ENCODE data around the gene CACNA1H. TPM values are rescaled to one million over a fixed set of nuclear protein-coding genes. Genes with fewer than 3 reads are reported as not detected.
A peak's percentile ranks its signal among the peaks of the same experiment; 100 is the strongest.

CACNA1H gene
- total RNA-seq, 3 donors from 2014 or later (not counting 1 experiment from before 2014, with no cell fraction given) = 1.1 to 1.5 (median 1.3) TPM

DNA sequence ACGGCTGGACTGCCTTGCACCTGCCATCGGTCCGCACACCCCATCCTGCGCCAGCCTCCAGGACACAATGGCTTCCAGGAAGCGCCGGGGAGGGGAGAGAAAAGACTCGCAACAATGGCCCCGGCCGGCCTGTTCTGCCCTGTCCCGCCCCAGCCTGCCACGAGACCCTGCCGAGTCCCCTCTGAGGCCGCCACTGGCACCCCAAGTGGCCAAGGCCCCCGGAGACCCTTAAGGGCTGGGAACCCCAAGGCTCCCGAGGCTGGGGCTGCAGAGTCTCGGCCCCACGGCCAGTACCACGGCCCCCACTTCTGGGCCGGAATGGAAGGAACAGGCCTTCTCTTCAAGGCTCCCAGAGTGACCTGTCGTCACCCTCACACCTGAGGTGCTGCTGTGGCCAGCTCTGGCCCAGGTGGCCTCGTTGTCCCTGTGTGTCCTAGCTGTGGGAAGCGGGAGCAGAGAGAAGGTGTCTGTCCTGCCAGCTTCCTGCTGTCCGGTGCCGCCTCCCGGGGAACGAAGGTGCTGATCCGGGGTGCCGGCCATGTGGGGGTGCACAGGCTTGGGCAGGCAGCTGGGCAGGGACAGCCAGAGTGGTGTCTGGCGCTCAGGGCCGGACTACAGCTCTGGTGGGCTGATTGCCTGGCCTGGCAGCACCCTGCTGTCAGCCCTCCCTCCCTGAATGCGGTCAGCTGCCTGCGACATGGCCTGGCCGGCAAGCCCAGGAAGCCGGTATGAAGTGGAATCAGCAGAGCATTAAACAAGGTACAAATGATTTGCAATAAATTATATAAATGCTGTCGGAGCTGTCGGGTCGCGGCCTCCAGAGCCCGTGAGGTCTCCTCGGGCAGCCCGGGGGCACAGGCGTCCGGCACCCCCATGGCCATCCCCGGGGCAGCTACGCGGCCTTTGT, 8.2 kb upstream of the CACNA1H start:
- no peak overlapping the region for H3K4me3 ChIP-seq (ENCODE audit: low read length)
- no peak overlapping the region for H3K27ac ChIP-seq (ENCODE audit: low read length)
- no peaks in the 10 kb centered on the region for H3K36me3 ChIP-seq (ENCODE audit: control insufficient read depth, insufficient read depth, low read length)
- no peaks in the 10 kb centered on the region for H3K4me1 ChIP-seq (ENCODE audit: control insufficient read depth, insufficient read depth, low read length)
- H3K27me3 Mint-ChIP-seq (ENCODE audit: low read depth in 2 of 2) = no peaks in the 10 kb centered on the region
- ATAC-seq (no peak), DNase-seq (no peak)
- no peaks in the 10 kb centered on the region for H3K4me1 Mint-ChIP-seq
- H3K27me3 ChIP-seq (ENCODE audit: control insufficient read depth, insufficient read depth, low read length) = no peaks in the 10 kb centered on the region
- H3K27ac Mint-ChIP-seq = no peak overlapping the region
- intact Hi-C loops (cut with micrococcal nuclease) = no loop called here
- H3K9me3 ChIP-seq (ENCODE audit: control insufficient read depth, insufficient read depth, low read length) = no peaks in the 10 kb centered on the region
- H3K36me3 Mint-ChIP-seq = no peaks in the 10 kb centered on the region
- TF ChIP-seq, protein P1, sequence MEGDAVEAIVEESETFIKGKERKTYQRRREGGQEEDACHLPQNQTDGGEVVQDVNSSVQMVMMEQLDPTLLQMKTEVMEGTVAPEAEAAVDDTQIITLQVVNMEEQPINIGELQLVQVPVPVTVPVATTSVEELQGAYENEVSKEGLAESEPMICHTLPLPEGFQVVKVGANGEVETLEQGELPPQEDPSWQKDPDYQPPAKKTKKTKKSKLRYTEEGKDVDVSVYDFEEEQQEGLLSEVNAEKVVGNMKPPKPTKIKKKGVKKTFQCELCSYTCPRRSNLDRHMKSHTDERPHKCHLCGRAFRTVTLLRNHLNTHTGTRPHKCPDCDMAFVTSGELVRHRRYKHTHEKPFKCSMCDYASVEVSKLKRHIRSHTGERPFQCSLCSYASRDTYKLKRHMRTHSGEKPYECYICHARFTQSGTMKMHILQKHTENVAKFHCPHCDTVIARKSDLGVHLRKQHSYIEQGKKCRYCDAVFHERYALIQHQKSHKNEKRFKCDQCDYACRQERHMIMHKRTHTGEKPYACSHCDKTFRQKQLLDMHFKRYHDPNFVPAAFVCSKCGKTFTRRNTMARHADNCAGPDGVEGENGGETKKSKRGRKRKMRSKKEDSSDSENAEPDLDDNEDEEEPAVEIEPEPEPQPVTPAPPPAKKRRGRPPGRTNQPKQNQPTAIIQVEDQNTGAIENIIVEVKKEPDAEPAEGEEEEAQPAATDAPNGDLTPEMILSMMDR (IDR thresholded peaks at IDR 0.05) = no peak
- H3K4me3 Mint-ChIP-seq = no peak overlapping the region
- 81% methylated on average over 46 of the region's 46 CpGs for WGBS (ENCODE audit: insufficient coverage)
- peaks cover 0 to 2% of the 10 kb centered on the region in 2 donors for H3K9me3 Mint-ChIP-seq

GRCh38 chr16:1145383-1146100, 7.4 kb upstream of the CACNA1H start:
- H3K36me3 Mint-ChIP-seq = no peaks in the 10 kb centered on the region
- DNase-seq (no peak), ATAC-seq (no peak)
- H3K9me3 Mint-ChIP-seq = peaks cover 0 to 2% of the 10 kb centered on the region in 2 donors
- no peak overlapping the region for H3K27ac Mint-ChIP-seq
- Histone ChIP-seq H3K36me3 (ENCODE audit: control insufficient read depth, insufficient read depth, low read length) (no peaks in the 10 kb centered on the region), H3K9me3 (ENCODE audit: control insufficient read depth, insufficient read depth, low read length) (no peaks in the 10 kb centered on the region), H3K27me3 (ENCODE audit: control insufficient read depth, insufficient read depth, low read length) (no peaks in the 10 kb centered on the region), H3K27ac (ENCODE audit: low read length) (no peak overlapping the region), H3K4me3 (ENCODE audit: low read length) (no peak overlapping the region), H3K4me1 (ENCODE audit: control insufficient read depth, insufficient read depth, low read length) (no peaks in the 10 kb centered on the region)
- no peak overlapping the region for H3K4me3 Mint-ChIP-seq
- TF ChIP-seq, protein P1 (IDR thresholded peaks at IDR 0.05) = no peak
- intact Hi-C loops (cut with micrococcal nuclease) = no loop called here
- H3K4me1 Mint-ChIP-seq = no peaks in the 10 kb centered on the region
- WGBS (ENCODE audit: insufficient coverage) = 75% methylated on average over 29 of the region's 30 CpGs
- no peaks in the 10 kb centered on the region for H3K27me3 Mint-ChIP-seq (ENCODE audit: low read depth in 2 of 2)

GRCh38 chr16:1146409-1146808, 6.5 kb upstream of the CACNA1H start:
- H3K4me1 Mint-ChIP-seq = no peaks in the 10 kb centered on the region
- Histone ChIP-seq H3K27ac (ENCODE audit: low read length) (no peak overlapping the region), H3K9me3 (ENCODE audit: control insufficient read depth, insufficient read depth, low read length) (no peaks in the 10 kb centered on the region), H3K4me3 (ENCODE audit: low read length) (no peak overlapping the region), H3K27me3 (ENCODE audit: control insufficient read depth, insufficient read depth, low read length) (no peaks in the 10 kb centered on the region), H3K4me1 (ENCODE audit: control insufficient read depth, insufficient read depth, low read length) (no peaks in the 10 kb centered on the region), H3K36me3 (ENCODE audit: control insufficient read depth, insufficient read depth, low read length) (no peaks in the 10 kb centered on the region)
- no peaks in the 10 kb centered on the region for H3K27me3 Mint-ChIP-seq (ENCODE audit: low read depth in 2 of 2)
- no peak overlapping the region for H3K27ac Mint-ChIP-seq
- no peaks in the 10 kb centered on the region for H3K36me3 Mint-ChIP-seq
- ATAC-seq (no peak), DNase-seq (peak in 1 of 2 donors; percentile 25)
- H3K9me3 Mint-ChIP-seq = peaks cover 0 to 2% of the 10 kb centered on the region in 2 donors
- TF ChIP-seq, protein P1 (IDR thresholded peaks at IDR 0.05) = no peak
- intact Hi-C loops (cut with micrococcal nuclease) = no loop called here
- H3K4me3 Mint-ChIP-seq = no peak overlapping the region
- 80% methylated on average over 16 of the region's 16 CpGs for WGBS (ENCODE audit: insufficient coverage)

Measured in natural killer cell (primary cell).